GM10266 (cell line): ENCODE results near the gene NAV2.

Source experiments
- DNase-seq: peaks from one replicate; pipeline ENCODE4 v3.0.0; 2012; ENCODE audit errors: extremely low spot score
- TF ChIP-seq, protein P1 (sequence below): IDR thresholded peaks from 2 replicates; pipeline ENCODE4 v1.5.1; 2012; ENCODE audit warnings: mild to moderate bottlenecking, low read depth; ENCODE audit not compliant: control insufficient read depth, insufficient read depth; ENCODE audit errors: missing control alignments

Gene NAV2

DNA sequence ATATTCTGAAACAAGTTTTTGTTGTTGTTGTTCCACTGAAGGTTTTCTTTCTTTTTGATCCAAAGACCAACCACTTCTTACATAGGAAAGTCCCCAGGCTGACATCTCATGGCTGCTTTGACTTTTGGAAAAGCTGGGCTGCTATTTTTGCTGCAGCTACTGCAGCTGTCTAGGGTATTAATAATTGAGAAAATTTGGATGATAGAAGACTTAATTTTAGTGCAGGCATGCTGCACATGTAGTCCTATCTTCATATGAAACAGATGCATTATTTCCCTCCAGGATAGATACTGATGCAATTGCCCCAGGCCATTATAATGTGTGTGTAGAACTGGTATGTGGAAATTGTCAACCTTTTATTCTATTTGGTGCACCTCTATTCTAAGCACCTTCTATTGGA lies 131.4 kb downstream of the NAV2 start:
- TF ChIP-seq, protein P1, sequence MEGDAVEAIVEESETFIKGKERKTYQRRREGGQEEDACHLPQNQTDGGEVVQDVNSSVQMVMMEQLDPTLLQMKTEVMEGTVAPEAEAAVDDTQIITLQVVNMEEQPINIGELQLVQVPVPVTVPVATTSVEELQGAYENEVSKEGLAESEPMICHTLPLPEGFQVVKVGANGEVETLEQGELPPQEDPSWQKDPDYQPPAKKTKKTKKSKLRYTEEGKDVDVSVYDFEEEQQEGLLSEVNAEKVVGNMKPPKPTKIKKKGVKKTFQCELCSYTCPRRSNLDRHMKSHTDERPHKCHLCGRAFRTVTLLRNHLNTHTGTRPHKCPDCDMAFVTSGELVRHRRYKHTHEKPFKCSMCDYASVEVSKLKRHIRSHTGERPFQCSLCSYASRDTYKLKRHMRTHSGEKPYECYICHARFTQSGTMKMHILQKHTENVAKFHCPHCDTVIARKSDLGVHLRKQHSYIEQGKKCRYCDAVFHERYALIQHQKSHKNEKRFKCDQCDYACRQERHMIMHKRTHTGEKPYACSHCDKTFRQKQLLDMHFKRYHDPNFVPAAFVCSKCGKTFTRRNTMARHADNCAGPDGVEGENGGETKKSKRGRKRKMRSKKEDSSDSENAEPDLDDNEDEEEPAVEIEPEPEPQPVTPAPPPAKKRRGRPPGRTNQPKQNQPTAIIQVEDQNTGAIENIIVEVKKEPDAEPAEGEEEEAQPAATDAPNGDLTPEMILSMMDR, result no peak
- DNase-seq, result no peak

- DNase-seq, result no peak
- TF ChIP-seq, protein P1, result no peak
These were observed 132.2 kb downstream of the NAV2 start for GRCh38 chr11:19844806-19845205.

GRCh38 chr11:19845626-19846025 lies 133.0 kb downstream of the NAV2 start:
- no peak for DNase-seq

GRCh38 chr11:19846654-19847305 lies 134.1 kb downstream of the NAV2 start:
- TF ChIP-seq, protein P1, result no peak
- no peak for DNase-seq

More at GRCh38 chr11:19845626-19846025, 133.0 kb downstream of the NAV2 start:
- TF ChIP-seq, protein P1, result no peak

DNA sequence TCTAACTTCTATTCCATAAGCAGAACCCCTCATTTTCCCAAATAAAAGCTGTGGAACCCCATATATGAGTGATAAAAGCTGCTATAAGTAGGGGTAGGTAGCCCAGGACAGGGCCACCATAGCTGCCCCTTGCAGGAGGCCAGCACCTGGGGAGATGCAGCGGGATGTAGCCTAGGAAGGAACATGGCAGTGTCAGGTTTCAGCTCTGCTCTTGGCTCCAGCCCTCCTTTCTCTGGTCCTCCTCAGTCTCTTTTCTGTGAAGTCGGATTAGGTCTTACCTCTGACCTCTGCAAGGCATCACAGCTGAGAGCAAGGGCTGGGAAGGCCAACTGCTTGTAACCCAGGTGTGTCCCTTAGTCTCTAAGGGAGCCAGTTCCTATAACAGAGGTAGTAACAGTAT lies 135.6 kb downstream of the NAV2 start:
- TF ChIP-seq, protein P1, result no peak
- no peak for DNase-seq

DNA sequence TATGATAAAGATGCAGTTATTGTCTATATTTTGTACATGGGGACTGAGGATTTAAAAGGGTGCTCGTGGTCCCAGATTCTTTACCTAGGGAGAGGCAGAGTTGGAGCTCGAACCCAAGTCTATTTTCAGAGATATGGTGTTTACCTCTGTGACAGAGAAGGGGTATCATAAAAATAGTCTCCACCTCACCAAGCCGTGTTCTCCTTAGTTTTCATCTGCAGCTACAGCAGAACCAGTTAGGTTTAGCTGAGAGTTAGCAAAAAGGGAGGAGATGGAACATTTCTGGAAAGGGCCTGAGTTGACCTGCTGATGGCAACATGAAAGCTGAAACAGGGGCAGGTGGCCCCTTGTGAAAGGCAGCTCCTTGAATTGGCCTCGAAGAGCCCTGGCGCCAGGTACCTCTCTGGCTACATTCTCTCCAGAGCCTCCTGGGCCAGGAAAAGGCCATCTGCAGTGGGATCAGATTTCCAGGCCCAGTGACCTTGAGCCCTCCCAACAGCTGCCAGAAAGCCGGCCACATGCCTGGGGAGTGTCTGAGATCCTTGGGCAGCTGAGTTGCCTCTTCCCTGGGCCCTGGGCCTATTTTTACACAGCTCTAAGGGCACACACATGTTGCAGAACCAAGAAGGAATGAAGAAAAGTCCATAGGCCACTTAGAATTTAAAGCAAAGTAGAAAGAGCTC lies 136.6 kb downstream of the NAV2 start:
- no peak for DNase-seq
- TF ChIP-seq, protein P1, result no peak

- TF ChIP-seq, protein P1, result no peak
- DNase-seq, result no peak
These were observed 137.4 kb downstream of the NAV2 start for GRCh38 chr11:19849947-19850593.
